Measurements from ENCODE around the gene TESMIN. TPM values are rescaled to one million over a fixed set of nuclear protein-coding genes. Genes with fewer than 3 reads are reported as not detected.

The TESMIN gene
- polyA plus RNA-seq, 3 donors = 16.3 to 18.6 (median 18.1) TPM

DNA sequence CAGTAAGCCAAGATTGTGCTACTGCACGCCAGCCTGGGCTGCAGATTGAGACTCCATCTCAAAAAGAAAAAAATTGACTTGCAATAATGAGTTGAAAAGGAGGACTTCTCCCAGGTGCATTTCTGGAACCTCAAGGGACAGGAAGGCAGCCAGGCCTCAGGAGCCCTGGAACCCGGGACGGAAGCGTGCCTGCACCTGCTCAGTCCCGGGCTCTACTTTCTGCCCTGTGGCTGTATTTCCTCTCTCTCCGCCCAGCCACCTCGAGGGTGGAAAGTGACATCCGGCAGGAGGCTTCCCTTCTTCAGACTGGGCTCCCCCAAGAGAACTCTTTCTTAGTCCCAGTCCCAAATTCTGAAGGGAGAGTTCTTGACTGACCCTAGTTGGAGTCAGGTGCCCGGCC lies 87.2 kb downstream of the TESMIN start:
- no peak for DNase-seq (ENCODE audit: low read depth in 3 of 3, low spot score in 2 of 3)

DNA sequence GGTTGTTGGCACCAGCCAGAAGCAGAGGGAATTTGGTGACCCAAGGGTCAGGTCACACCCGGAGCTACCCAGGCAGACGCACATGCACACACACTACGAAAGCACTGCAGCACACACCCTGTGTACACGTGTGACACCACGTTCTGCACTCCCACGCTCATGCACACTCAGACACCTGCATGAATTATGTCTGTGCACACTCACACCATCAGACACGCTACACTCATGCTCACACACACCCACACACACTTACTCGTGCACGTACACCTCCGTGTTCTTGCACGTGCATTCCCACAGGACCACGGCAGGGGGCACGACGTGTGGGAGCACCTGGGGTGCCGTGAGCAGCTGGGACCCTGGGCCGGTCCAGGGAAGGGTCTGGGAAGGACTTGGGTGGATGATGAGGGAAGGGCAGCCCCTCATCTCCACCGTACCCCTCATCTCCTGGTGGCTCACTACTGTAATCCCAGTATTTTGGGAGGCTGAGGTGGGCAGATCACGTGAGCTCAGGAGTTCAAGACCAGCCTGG lies 87.8 kb downstream of the TESMIN start:
- DNase-seq (ENCODE audit: low read depth in 3 of 3, low spot score in 2 of 3) = no peak

DNA sequence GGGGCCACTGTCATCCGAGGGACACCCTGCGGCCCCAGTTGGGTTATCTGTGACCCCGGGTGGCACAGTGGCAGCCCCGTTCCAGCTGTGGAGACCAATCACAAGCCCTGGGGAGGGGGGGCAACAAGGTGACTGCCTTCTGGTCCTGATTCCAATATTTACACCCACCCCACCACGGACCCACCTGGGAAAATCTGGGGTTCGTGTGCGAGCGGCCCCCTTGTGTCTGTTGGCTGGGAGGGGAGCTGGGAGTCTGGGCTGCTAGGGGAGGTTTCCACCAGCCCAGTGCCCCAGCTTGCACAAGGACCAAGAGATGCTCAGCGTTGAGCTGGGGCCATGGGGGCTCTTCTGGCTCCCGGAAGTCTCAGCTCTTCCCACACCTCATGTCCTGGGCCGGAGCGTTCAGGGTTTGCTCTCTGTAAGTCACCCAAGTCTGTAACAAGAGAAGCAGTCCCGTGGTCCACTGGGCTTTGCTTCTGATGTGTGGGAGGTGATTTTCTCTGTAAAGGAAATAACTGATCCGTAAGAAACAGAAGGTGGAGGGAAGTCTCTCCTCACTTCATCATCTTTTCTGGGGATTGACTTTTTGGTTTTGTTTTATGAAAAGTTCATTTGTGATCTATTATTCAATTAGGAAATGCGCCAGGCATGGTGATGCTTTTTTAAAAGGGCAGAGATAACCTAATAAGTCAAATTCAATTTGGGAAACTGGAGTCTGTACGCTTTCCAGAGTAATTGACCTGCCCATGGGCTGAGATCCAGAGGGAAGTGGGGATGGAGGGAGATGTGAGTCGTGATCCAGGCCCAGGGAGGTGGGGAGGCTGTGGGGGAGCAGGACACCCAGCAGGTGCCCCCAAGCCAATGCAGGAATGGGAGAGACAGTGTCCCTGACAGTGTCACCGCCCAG lies 89.4 kb downstream of the TESMIN start:
- no peak for DNase-seq (ENCODE audit: low read depth in 3 of 3, low spot score in 2 of 3)

DNA sequence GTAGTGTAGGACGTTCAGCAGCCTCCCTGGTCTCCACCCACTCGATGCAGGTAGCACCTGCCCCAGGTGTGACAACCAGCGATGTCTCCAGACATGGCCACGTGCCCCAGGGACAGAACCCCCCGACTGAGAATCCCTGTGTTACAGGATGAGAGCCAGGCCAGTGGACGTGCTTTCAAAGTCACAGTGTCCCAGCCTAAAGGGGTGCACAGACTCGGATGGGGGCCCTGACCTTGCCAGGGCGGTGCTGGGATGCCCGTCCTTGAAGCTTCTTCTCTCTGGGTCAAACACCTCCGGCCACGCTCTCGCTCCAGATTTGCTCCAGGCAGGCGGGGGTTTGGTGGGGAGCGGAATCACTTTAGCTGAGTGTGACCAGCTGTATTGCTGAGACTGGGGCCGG lies 90.3 kb downstream of the TESMIN start:
- no peak for DNase-seq (ENCODE audit: low read depth in 3 of 3, low spot score in 2 of 3)

DNA sequence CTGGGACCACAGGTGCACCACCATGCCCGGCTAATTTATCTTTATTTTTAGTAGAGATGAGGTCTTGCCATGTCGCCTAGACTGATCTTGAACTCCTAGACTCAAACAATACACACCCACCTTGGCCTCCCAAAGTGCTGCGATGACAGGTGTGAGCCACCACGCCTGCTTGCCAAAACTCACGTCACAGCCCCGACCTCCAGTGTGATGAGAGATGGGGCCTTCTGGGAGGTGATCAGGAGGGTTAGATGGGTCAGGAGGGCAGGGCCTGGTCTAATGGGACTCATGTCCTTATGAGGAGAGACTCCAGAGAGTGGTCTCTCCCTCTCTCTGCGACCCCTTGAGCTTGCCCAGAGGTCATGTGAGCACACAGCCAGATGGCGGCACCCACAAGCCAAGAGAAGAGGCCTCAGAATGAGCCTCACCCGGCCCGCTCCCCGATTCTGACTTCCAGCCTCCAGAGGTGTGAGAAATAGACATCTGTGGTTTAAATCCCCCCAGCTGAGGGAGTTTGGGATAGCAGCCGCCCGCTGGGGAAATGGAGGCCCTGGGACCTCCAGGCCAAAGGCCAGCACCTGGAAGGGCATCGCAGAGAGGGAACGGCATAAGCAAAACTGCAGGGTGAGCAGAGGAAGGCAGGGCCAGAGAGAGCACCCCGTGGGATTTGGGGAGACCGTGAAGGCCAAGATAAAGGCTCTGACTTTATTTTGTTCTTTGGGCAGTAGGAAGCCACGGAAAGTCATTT lies 91.1 kb downstream of the TESMIN start:
- DNase-seq (ENCODE audit: low read depth in 3 of 3, low spot score in 2 of 3) = no peak

DNA sequence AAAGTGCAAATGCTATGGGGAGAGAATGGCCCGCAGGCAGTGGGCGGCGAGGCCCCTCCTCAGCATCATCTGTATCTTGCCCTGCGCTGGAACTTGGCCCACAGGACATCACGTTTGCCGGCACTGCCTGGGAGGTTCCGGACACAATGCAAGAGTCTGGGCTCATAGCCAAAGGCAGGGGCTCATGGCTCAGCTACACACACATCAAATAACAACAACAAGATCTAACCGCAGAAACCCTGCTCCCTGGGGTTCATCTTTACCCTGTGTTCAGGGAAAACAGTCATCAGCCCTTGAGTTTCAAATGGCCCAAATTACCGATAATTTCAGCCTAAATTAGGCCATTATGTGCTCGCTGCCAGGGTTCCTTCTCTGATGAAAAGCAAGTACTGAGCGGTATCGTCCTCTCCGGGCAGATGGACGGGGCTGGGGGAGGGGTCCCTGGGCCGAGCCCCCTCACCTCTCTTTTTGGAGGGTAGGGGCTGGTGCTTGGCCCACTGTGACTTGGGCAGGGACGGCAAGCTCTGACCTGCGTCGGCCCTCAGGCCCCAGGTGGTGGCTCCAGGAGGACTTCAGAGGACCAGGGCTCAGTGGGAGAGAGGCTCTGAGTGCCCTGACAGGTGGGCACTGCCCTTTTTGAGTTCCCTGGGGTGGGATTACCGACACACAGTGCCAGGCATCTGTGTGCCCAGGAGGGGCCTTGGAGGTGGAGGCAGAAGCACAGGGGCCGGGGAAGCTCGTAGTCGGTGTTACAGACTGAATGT lies 92.0 kb downstream of the TESMIN start:
- peak in 2 of 3 donors; percentile 27 to 36 for DNase-seq (ENCODE audit: low read depth in 3 of 3, low spot score in 2 of 3)

DNA sequence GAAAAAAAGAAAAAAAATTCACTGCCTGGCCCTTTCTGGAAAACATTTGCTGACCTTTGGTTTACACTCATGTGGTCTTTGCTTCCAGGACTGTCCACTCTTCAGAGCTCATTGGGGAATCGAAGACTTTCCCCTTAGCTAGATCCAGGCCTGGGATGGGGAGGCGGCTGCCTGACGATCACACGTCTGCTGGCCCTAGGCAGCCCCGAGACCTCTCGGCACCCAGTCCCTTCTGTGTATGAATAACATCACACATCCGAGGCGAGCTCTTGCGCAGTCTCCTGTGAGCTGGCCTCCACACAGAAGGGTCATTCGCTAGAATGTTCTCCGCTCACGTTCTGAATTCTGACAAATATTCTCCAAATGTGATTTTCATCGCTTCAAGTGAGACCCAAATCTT lies 92.7 kb downstream of the TESMIN start:
- DNase-seq (ENCODE audit: low read depth in 3 of 3, low spot score in 2 of 3) = no peak

DNA sequence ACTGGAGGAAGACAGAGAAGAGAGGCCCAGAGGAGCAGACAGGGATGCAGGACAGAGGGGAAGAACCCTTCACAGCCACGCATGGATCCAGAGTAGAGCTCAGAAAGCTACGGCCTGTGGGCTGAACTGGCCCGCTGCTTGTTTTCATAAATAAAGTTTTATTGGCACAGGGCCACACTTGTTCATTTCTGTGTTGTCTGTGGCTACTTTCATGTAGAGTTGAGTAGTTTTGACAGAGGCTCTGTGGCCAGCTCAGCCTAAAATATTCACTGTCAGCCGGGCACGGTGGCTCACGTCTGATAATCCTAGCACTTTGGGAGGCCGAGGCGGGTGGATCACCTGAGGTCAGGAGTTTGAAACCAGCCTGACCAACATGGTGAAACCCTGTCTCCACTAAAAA lies 93.2 kb downstream of the TESMIN start:
- no peak for DNase-seq (ENCODE audit: low read depth in 3 of 3, low spot score in 2 of 3)

Other genes with a start within 250 kb of the TESMIN start
- under 1 TPM in 1 of 3 donors, not detected in 2; 0.16 TPM for gene GAL, start 67.0 kb downstream of the TESMIN start, polyA plus RNA-seq (ENCODE audit: insufficient read length in 3 of 3)
- 10 to 100 TPM; 34.9 to 39.6 (median 35.0) TPM for gene CPT1A, start 90.4 kb upstream of the TESMIN start, polyA plus RNA-seq (ENCODE audit: insufficient read length in 3 of 3)
- gene MRPL21, start 152.3 kb upstream of the TESMIN start, polyA plus RNA-seq (ENCODE audit: insufficient read length in 3 of 3) = 10 to 100 TPM; 60.9 to 81.6 (median 69.6) TPM
- 10 to 100 TPM; 12.3 to 15.7 (median 12.4) TPM for gene IGHMBP2, start 152.4 kb upstream of the TESMIN start, polyA plus RNA-seq (ENCODE audit: insufficient read length in 3 of 3)
- not detected for gene MRGPRD, start 229.5 kb upstream of the TESMIN start, polyA plus RNA-seq (ENCODE audit: insufficient read length in 3 of 3)